Inflammatory macrophage (primary cell): ENCODE data around the gene RNF128.
"Not testable (repeated sequence)": the region's sequence is repeated elsewhere in the genome, so short reads cannot be mapped to it uniquely, and the experiment has no call there.

Experiments used
- DNase-seq, 2 donors: peaks; one replicate each; pipeline ENCODE4 v3.0.0-alpha.2; 2020 to 2022

The RNF128 gene

DNA sequence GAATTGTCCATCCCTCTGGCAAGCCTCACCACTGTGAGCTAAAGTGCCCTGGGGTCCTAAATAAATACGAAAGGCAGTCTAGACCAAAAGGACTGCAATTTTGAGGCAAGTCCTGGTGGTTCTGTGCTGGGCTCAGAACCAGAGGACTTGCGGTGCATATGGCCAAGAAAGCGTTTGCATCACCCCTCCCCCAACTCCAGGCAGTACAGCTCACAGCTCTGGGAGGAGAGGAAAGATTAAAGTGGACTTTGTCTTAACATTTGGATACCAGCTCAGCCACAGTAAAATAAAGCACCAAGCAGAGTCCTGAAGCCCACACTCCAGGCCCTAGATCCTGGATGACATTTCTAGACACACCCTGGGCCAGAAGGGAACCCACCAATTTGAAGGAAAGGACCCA, 24.9 kb downstream of the RNF128 start:
- DNase-seq: no peak

DNA sequence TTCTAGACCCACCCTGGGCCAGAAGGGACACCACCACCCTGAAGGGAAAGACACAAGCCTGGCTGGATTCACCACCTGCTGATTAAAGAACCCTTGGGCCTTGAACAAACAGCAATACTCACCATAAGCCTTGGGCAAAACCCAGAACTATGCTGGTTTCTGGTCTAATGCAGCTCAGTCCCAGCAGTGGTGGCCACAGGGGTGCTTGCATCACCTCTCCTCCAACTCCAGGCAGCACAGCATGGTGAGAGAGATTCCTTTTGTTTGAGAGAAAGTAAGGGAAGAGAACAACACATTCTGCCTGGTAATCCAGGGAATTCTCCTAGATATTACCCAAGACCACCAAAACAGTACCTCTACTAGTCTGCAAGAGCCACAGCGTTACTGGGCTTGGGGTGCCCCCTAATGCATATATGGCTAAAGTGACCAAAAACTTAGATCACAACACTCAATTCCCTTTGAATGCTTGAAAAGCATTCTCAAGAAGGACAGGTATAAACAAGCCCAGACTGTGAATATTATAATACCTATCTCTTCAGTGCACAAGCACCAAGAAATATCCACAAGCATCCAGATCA, 25.7 kb downstream of the RNF128 start:
- no peak for DNase-seq

DNA sequence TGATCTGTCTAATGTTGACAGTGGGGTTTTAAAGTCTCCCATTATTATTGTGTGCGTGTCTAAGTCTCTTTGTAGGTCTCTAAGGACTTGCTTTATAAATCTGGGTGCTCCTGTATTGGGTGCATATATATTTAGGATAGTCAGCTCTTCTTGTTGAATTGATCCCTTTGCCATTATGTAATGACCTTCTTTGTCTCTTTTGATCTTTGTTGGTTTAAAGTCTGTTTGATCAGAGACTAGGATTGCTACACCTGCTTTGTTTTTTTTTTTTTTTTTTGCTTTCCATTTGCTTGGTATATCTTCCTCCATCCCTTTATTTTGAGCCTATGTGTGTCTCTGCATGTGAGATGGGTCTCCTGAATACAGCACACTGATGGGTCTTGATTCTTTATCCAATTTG, 42.8 kb downstream of the RNF128 start:
- DNase-seq: not testable (repeated sequence)

DNA sequence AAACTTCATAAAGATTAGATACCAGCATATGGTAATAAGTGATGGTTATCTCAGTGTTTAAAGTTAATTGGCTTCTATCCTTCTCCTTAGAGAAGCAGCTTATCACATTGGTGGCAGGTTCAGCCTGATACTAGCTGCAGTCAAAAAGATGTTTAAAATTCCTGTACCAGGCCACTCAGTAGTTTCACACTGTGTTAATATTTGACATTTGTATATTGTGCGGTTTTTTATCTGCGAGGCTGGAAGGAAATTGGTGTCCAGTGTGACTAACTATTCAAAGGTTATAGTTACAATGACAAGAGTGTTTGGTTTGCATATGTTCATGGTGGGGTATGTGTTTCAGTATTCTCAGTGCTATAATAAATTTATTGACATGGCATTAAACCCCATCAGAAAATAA, 48.5 kb downstream of the RNF128 start:
- no peak for DNase-seq

DNA sequence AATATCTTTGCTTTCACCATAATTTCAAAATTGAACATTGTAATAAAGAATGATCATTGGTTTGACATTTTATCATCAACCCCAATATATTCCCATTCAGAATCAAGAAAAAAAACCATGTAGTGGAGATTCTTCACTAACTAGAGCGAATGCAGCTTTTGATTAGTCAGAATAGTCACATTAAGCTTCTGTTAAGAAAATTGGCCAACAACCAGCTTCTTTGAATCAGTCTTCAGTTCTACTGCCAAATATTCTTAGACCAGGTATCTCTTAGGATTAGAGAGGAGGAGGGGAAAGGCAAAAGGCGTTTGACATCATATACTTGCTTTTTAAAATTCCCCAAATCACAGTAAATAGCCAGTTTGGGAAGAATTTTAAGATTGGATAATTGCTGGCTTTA, 53.8 kb downstream of the RNF128 start:
- no peak for DNase-seq

DNA sequence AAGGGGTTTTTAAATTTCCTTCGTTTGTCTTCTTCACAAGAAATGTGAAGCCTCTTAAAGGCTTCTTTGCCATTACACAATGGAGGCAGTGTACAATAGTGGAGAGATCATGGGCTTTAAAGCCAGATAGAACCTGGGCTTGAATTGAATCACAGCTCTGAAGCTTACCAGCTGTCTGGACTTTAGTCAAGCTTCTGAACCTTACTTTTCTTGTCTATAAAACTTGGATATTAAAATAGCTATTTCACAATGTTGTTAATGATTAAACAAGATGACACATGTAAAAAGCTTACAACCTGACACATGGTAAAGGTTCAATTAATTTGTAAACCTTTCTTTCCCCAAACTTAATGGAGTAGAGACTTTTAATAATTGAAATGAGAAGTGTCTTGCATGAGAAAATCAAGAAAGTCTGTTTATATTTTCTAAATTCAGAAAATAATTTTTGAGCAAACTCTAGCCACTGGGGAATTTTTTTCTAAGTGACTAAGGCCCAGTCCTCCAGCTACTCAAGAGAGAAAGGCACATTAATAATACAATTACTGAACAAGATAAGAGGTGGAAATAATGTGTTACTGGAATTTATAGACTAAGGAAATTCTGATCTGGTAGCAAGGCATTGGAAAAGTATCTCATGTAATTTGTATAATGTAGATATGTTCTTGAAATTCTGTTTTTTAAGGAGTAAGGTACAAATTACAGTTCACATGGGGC, 54.3 kb downstream of the RNF128 start:
- no peak for DNase-seq

DNA sequence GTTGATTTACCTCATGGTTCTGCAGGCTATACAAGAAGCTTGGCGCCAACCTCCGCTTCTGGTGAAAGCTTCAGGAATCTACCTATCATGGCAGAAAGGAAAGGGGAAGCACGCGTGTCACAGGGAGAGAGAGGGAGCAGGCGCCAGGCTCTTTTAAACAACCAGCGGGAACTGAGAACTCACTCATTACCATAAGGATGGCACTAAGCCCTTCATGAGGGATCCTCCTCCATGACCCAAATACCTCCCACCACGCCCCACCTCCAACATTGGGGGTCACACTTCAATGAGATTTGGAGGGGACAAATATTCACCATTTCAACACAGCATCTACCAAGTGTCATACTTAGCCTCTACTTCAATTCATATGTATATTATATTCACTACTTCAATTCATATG, 57.2 kb downstream of the RNF128 start:
- no peak for DNase-seq

DNA sequence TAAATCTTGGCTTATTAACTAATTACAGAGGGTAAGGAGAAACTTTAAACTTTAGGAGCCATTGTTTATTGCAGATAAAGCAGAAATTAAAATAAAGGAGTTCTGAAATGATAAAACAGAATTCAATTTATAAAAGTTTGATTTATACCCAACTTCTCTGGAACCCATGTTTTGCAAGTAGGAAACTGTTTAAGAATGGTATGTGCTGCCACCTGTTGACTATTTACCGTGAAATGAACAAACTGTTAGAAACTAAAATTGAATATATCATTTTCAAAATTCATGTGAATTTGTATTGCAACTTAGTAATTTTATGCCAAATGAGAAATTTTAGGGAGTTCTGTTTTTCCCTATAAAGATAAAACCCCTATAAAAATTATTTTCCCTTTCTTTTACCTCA, 65.0 kb downstream of the RNF128 start:
- no peak for DNase-seq

DNA sequence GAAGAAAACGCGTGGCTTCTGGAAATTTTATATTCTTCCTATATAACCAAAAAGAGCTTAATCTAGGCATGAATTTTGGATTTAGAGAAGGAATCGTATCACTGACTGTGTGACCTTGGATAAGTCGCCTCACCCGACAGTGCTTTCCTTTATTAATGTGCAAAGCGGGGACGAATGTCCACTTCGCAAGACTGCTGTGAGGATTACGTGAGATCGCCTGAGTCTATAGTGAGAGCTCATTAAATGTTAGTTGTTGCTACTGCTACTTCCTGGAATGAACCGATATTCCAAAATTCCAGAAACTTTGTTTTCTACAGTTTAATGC, 75.5 kb downstream of the RNF128 start:
- DNase-seq: peak in 1 of 2 donors; percentile 1

DNA sequence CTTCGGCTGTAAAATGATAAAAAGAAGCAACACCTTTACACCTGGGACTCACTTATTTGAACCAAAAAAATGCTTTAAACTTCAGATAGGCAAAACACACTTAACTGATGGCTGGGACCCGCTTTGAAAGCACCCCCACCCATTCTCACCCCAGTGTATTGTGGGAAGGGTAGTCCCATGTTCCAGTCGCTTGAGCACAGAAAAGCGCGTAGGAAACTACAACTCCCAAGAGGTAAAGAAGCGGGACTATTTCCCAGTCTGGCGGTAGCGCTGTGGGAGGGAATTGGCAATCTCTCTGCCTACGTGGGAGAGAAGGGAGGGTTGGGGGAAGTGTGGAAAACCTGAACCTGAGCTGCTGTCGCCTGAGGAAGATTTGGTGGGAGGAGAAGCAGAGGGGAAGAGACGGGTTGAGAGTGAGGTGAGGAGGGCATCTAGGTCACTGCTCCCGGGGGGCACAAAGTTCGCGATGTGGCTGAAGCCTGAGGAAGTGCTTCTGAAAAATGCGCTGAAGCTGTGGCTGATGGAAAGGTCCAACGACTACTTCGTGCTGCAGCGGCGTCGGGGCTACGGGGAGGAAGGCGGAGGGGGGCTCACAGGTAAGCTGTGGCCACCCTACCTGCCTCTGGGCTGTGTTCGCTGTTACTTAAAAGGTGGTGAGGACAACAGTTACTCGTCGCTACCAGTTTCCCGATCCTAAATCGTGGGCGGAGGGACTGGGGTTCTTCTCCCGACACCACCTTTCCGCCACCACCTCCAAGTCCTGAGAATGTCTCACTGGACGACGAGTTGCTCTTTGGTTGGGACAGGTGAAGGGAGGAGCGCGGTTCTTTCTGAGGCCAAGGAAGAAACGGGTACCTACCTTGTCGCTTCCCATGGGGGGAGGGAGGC, 76.1 kb downstream of the RNF128 start, which contains the start of gene TBC1D8B:
TBC1D8B (plus strand) TSS at position 286 of the 888 bp plus-strand sequence; CDS start at position 467, 181 bp downstream.
- DNase-seq: peak; percentile 65 to 79

DNA sequence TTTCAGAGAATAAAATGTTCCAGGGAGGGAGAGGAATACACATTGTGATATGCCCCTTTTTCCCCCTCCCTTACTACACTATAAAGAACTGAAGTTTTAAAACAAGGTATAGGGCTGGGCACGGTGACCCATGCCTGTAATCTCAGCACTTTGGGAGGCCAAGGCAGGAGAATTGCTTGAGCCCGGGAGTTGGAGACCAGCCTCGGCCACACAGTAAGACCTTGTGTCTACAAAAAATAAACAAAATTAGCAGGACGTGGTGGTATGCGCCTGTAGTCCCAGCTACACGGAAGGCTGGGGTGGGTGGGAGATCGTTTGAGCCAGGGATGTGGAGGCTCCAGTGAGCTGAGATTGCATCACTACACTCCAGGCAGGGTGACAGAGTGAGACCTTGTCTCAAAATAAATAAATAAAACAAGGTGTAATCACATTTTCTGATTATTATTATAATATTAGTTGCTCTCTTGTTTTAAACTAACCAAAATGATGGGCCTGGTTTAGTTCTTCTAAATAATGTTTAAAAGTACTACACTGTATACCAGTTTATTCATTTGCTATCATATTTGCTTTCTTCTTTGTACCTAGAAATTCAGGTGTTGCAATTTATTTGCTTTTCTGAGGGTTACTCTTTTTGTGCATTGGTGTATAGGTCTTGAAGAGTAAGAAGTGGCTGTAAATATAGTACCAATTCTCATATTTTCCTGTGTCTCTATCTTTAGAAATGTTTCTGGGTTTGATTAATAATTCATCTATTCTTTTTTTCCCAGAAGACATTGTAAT, 84.8 kb downstream of the RNF128 start:
- DNase-seq: no peak

DNA sequence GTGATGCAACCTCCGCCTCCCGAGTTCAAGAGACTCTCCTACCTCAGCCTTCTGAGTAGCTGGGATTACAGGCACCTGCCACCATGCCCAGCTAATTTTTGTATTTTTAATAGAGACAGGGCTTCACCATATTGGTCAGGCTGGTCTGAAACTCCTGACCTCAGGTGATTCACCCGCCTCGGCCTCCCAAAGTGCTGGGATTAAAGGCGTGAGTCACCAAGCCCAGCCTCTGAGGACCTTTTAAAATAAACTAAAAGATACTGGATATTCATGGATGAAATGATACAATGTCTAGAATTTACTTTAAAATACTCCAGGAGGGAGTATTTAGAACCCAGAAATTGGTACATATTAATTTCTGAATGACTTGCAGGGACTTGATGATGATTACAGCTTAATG, 86.4 kb downstream of the RNF128 start:
- not testable (repeated sequence) for DNase-seq

DNA sequence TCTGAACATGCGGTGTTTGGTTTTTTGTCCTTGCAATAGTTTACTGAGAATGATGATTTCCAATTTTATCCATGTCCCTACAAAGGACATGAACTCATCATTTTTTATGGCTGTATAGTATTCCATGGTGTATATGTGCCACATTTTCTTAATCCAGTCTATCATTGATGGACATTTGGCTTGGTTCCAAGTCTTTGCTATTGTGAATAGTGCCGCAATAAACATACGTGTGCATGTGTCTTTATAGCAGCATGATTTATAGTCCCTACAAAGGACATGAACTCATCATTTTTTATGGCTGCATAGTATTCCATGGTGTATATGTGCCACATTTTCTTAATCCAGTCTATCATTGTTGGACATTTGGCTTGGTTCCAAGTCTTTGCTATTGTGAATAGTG, 87.6 kb downstream of the RNF128 start:
- DNase-seq: not testable (repeated sequence)
